HUES64 (cell line): Measurements from ENCODE around the gene MED12L.

ENCODE experiments used
- H3K27ac ChIP-seq: 2 replicates; pipeline ENCODE4 v1.7.0; 2013; ENCODE audit warnings: low read depth, low read length, inconsistent platforms
- H3K27me3 ChIP-seq: 2 replicates; pipeline ENCODE4 v1.6.1; 2013; ENCODE audit warnings: mild to moderate bottlenecking, low read length; ENCODE audit not compliant: insufficient read depth
- H3K36me3 ChIP-seq: 2 replicates; pipeline ENCODE4 v1.6.1; 2013; ENCODE audit warnings: mild to moderate bottlenecking, low read length; ENCODE audit not compliant: insufficient read depth
- H3K4me1 ChIP-seq: 2 replicates; pipeline ENCODE4 v1.6.1; 2013; ENCODE audit warnings: mild to moderate bottlenecking, low read length, moderate library complexity; ENCODE audit not compliant: insufficient read depth
- H3K4me3 ChIP-seq: 2 replicates; pipeline ENCODE4 v1.5.1; 2013; ENCODE audit warnings: mild to moderate bottlenecking, low read length, moderate library complexity
- H3K9ac ChIP-seq: 2 replicates; pipeline ENCODE4 v1.6.1; 2013; ENCODE audit warnings: mild to moderate bottlenecking, low read depth, low read length
- H3K9me3 ChIP-seq: 2 replicates; pipeline ENCODE4 v1.6.1; 2013; ENCODE audit warnings: low read depth, low read length; ENCODE audit not compliant: insufficient read depth
- WGBS: fragments of 150-250, 120-280 bp; methylation state at CpG from one replicate; pipeline ENCODE4 v1.1.7; 2013; ENCODE audit warnings: missing lambda C conversion rate; 5-methylcytosine and 5-hydroxymethylcytosine counted together

MED12L gene

DNA sequence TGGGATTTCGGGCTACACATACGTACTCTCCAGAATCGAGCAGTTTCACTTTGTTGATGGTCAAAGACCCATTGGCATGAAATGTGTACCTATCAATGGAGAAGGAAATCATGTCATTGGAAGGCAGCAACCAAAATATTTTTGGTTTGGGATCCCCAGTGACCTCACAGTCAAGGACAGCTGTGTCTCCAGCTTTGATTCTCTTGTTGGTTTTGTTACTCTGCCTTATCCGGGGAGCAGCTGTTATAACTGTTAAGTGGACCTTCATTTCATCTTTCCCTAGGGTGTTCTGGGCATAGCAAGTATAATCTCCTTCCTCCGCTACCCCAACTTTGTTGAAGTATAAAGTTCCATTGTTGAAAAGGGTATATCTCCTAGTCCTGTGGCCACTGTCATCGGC lies 352.4 kb downstream of the MED12L start:
- Histone ChIP-seq H3K9ac (no peak overlapping the region), H3K36me3 (peaks cover 2% of the 10 kb centered on the region; the same call in 1 of the 2 replicates), H3K27ac (no peak overlapping the region), H3K4me3 (no peak overlapping the region), H3K27me3 (no peaks in the 10 kb centered on the region), H3K4me1 (peaks cover 15% of the 10 kb centered on the region), H3K9me3 (no peaks in the 10 kb centered on the region)
- 96% methylated on average over 5 of the region's 6 CpGs for WGBS

DNA sequence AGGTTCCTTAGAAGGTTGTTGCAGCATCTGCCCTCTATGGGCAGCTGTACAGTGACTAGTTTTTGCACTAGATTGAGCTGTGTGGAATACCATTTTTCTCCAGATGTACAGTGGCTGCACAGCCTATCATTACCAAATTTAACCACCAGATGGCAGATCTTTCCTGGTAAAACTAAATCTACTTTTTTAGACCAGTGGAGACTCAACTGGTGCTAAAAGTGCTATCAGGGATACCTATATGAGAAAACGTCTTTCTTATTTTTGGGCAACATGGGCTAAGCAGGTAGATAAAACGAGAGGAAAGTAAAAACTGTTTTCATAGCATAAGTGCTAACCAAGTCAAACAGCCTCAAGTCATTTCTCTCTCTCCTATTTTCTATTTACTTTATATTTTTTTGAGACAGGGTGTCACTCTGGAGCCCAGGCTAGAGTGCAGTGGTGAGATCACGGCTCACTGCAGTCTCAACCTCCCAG lies 354.2 kb downstream of the MED12L start:
- Histone ChIP-seq H3K4me1 (peaks cover 11% of the 10 kb centered on the region), H3K9me3 (no peaks in the 10 kb centered on the region), H3K27me3 (no peaks in the 10 kb centered on the region), H3K27ac (no peak overlapping the region), H3K4me3 (no peak overlapping the region), H3K9ac (no peak overlapping the region), H3K36me3 (no peaks in the 10 kb centered on the region)
- 74% methylated on average over 3 of the region's 3 CpGs for WGBS

- H3K9me3 ChIP-seq, result no peaks in the 10 kb centered on the region
- no peak overlapping the region for H3K9ac ChIP-seq
- no peak overlapping the region for H3K27ac ChIP-seq
- H3K27me3 ChIP-seq, result no peaks in the 10 kb centered on the region
- no peak overlapping the region for H3K4me3 ChIP-seq
- 88% methylated on average over 1 of the region's 1 CpG for WGBS
- H3K36me3 ChIP-seq, result no peaks in the 10 kb centered on the region
- 0 out of 2 replicates have a peak, but pooled peaks cover 4% of the 10 kb centered on the region for H3K4me1 ChIP-seq
Observed at GRCh38 chr3:151440940-151441339, 355.5 kb downstream of the MED12L start.

DNA sequence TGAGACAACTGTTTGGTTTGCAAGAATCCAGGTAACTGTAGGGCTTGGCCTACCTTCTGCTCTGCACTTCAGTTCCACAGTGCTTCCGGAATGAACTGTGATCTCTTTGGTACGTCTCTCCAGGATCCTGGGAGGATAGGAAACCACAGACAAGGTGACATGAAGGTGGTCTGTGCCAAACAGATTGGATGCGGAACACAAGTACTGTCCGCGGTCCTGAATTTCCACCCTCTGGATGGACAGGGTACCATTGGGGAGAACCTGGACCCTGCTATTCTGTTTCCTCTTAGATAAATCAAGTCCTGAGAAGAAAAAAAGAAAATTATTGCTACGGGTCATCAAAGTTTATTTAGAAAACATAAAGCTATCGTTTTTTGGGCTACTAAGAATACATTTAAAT lies 358.1 kb downstream of the MED12L start:
- H3K27ac ChIP-seq, result no peak overlapping the region
- H3K9ac ChIP-seq, result no peak overlapping the region
- no peaks in the 10 kb centered on the region for H3K9me3 ChIP-seq
- H3K4me3 ChIP-seq, result no peak overlapping the region
- WGBS, result 92% methylated on average over 7 of the region's 7 CpGs
- H3K4me1 ChIP-seq, result 0 out of 2 replicates have a peak, but pooled peaks cover 4% of the 10 kb centered on the region
- H3K36me3 ChIP-seq, result no peaks in the 10 kb centered on the region
- H3K27me3 ChIP-seq, result no peaks in the 10 kb centered on the region

DNA sequence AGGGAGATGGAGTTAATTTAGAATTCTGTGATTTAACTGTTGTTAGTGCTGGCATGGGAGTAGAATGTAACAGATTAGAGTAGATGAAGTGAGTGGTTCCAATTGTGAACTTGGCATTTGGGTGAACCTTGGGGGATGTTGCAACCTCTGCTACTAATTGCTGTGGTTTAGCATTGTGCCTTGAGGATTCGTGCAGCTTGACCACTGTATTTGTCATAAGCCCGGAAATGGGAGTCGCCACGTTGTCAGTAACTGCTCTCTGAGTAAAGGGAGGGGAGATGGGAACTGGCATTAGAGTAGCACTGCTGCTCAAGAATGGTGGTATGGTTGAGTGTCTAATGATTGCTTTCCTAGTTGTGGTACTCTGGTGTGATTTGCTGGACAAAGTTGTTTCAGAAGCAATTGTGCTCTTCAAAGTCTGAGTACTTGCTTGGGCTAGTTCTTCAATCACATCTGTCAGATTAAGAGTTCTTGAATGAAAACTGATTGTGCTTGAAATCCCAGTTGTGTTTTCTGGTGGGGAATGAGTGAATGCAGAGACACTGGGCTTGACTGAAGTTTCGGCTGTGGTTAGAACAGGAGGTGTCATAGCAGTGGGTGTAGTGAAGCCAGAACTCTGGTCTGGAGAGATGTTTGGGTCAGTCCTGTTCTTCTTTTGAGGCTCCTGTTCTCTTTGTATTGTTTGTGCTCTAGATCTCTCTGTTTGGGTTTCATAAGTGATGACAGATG lies 360.0 kb downstream of the MED12L start:
- no peaks in the 10 kb centered on the region for H3K9me3 ChIP-seq
- no peaks in the 10 kb centered on the region for H3K27me3 ChIP-seq
- H3K36me3 ChIP-seq, result no peaks in the 10 kb centered on the region
- H3K4me3 ChIP-seq, result no peak overlapping the region
- H3K27ac ChIP-seq, result no peak overlapping the region
- WGBS, result 94% methylated on average over 5 of the region's 5 CpGs
- H3K9ac ChIP-seq, result no peak overlapping the region
- 0 out of 2 replicates have a peak, but pooled peaks cover 4% of the 10 kb centered on the region for H3K4me1 ChIP-seq

GRCh38 chr3:151446002-151446340 lies 360.5 kb downstream of the MED12L start:
- Histone ChIP-seq H3K27me3 (no peaks in the 10 kb centered on the region), H3K27ac (no peak overlapping the region), H3K36me3 (no peaks in the 10 kb centered on the region), H3K9ac (no peak overlapping the region), H3K4me1 (0 out of 2 replicates have a peak, but pooled peaks cover 3% of the 10 kb centered on the region), H3K9me3 (no peaks in the 10 kb centered on the region), H3K4me3 (no peak overlapping the region)
- WGBS, result 88% methylated on average over 3 of the region's 3 CpGs

DNA sequence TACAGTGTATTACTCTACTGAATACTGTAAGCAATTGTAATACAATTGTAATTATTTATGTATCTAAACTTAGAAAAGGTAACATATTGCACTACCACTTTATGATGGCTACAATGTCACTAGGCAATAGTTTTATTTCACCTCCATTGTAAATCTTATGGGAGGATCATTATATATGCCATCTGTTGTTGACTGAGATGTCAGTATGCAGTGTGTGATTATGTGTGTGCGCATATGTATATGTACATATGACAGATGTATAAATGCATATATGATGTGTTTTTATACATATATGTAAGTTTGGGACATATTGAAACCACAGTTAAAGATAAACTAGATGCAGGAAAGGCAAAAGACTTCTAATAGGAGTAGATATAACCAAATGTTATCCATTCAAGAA lies 366.9 kb downstream of the MED12L start:
- Histone ChIP-seq H3K4me3 (no peak overlapping the region), H3K27ac (no peak overlapping the region), H3K9me3 (no peaks in the 10 kb centered on the region), H3K36me3 (no peaks in the 10 kb centered on the region), H3K9ac (no peak overlapping the region), H3K27me3 (no peaks in the 10 kb centered on the region), H3K4me1 (no peaks in the 10 kb centered on the region)
- WGBS, result 33% methylated on average over 1 of the region's 1 CpG

GRCh38 chr3:151452841-151453240 lies 367.4 kb downstream of the MED12L start:
- Histone ChIP-seq H3K27me3 (no peaks in the 10 kb centered on the region), H3K4me3 (no peak overlapping the region), H3K27ac (no peak overlapping the region), H3K36me3 (no peaks in the 10 kb centered on the region), H3K9ac (no peak overlapping the region), H3K4me1 (no peaks in the 10 kb centered on the region), H3K9me3 (no peaks in the 10 kb centered on the region)
- WGBS, result 52% methylated on average over 2 of the region's 2 CpGs

- H3K4me1 ChIP-seq, result peaks cover 3% of the 10 kb centered on the region; the same call in 1 of the 2 replicates
- H3K9me3 ChIP-seq, result no peaks in the 10 kb centered on the region
- H3K4me3 ChIP-seq, result no peak overlapping the region
- no peak overlapping the region for H3K9ac ChIP-seq
- no peak overlapping the region for H3K27ac ChIP-seq
- 100% methylated on average over 2 of the region's 3 CpGs for whole genome bisulfite sequencing
- H3K27me3 ChIP-seq, result peaks cover 11% of the 10 kb centered on the region; the same call in 1 of the 2 replicates
- no peaks in the 10 kb centered on the region for H3K36me3 ChIP-seq
Observed at GRCh38 chr3:151456065-151456464, 370.6 kb downstream of the MED12L start.

DNA sequence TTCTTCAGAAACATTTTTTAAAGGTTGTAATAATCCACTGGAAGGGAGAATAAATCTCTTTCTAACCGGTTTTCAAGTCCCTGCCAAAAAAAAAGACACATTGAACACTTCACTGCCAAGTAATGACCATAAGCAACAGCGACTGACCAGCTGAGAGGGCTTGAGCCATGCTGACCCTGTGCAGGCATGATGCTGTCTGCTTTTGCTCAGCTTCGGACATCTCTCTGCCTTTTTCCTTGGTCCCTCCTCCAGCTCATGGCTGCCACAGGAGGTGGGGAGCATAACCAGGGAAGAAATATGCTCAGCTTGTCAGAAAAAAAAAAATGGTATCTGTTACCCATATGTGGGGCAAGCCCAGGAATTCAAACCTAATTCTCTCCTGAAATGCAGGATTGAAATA lies 373.9 kb downstream of the MED12L start:
- Histone ChIP-seq H3K9ac (no peak overlapping the region), H3K9me3 (no peaks in the 10 kb centered on the region), H3K27me3 (peaks cover 28% of the 10 kb centered on the region; the same call in 1 of the 2 replicates), H3K36me3 (no peaks in the 10 kb centered on the region), H3K4me3 (no peak overlapping the region), H3K27ac (no peak overlapping the region), H3K4me1 (peaks cover 3% of the 10 kb centered on the region; the same call in 1 of the 2 replicates)
- WGBS, result 84% methylated on average over 3 of the region's 3 CpGs

GRCh38 chr3:151460228-151460627 lies 374.8 kb downstream of the MED12L start:
- 100% methylated on average over 2 of the region's 2 CpGs for WGBS

More at GRCh38 chr3:151460228-151460627, 374.8 kb downstream of the MED12L start:
- peaks cover 28% of the 10 kb centered on the region; the same call in 1 of the 2 replicates for H3K27me3 ChIP-seq
- H3K9ac ChIP-seq, result no peak overlapping the region
- H3K36me3 ChIP-seq, result no peaks in the 10 kb centered on the region
- H3K4me1 ChIP-seq, result peaks cover 3% of the 10 kb centered on the region; the same call in 1 of the 2 replicates
- no peaks in the 10 kb centered on the region for H3K9me3 ChIP-seq
- H3K4me3 ChIP-seq, result peak overlapping the region; percentile 59
- no peak overlapping the region for H3K27ac ChIP-seq
